DMS79 treated with DMSO at 0.1 percent for 48 hours (cell line): ENCODE data around the gene FRMD3.

ENCODE experiments used
- DNase-seq: peaks from one replicate; lab custom pipeline; 2025; lab: John Stamatoyannopoulos, UW

FRMD3 gene

GRCh38 chr9:83334320-83334719, 203.9 kb downstream of the FRMD3 start:
- DNase-seq: peak; percentile 49

GRCh38 chr9:83330207-83331196, 207.7 kb downstream of the FRMD3 start:
- no peak for DNase-seq

DNA sequence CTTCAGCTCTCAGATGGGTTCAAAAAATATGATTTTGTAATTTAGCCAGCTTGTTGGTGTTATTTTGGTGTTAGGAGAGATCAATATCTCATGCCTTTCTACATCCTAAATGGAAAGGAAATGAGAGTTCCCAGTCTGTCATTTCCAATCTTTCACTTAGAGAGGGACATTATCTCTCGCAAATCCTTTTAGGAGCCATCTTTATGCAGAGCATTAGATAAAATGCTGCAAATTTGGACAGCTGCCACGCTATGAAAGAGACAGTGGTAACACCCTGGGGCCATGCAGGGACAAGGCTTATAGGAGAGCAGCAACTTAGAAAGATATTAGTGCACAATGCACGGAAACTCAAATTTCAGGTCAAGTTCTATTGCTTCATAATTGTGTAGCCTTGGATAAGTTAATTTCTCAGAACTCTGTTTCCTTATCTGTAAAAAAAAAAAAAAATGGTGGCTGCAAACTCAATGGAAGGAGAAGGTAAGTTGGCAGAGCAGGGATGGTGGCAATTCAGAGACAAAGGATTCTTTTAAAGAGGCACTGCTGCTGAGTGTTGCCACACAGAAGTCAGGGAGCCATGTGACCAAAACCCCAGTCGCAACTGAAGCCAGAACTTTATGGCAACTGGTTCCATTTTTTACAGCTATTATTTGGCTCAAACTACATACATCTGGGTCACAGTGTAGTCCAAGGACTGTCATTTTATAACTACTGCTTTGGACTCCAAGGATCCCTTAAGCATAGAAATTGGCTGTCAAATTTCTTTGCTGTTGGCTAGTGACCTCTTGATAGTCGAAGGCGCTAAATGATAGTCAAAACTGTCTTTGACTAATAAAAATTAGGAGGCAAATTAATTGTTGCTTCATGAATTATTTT, 210.2 kb downstream of the FRMD3 start:
- no peak for DNase-seq

DNA sequence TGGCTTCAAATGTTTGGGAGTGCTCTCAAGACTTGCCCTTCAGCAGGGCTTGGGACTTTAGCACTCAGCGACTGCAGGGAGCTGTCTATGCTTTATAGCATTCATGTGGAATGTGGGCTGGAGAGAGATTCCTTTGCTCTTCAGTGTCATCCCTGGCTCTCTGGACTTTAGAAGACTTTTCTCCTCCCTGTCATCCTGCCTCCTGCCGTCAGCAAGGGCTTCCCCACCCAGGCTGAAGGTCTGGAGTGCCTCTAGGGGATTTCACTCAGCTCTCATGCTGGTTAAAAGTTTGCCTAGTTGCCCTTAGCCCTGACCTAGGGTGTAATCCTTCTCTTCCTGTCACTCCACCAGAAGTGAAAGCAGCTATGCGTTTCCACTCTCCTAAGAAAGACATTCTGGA, 210.9 kb downstream of the FRMD3 start:
- DNase-seq: no peak

DNA sequence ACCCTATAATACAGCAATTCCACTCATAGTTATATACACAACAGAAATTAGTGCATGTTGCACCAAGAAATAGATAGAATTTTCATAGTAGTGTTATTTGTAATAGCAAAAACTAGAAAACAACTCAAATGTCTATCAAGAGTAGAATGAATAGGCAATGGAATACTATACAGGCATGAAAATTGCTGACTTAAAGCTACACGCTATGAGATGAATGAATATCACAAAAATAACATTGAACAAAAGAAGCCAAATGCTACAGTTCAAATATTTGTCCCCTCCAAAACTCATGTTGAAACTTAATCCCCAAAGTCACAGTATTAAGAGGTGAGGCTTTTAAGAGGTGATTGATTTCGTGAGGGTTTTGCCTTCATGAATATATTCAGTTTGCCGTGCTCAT, 215.1 kb downstream of the FRMD3 start:
- DNase-seq: no peak

- DNase-seq: no peak
These were observed 215.8 kb downstream of the FRMD3 start for GRCh38 chr9:83322438-83322837.

DNA sequence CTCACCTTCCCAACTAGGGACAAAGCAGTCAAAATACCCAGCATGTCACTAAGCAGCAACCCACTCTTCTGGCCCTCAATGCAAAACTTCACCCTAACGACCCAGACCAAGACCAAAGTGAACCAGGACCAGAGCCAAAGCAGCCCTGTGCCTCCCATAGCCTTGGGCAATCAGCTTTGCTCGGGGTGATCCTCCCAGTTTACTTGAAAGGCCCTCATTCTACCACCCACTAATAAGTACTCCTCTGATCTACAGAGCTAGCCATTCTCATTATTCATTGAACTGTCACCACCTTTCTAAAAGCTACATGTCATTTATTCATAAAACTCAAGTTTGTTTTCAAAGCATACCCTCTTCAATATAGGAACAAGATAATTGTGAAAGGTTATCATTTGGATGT, 221.0 kb downstream of the FRMD3 start:
- no peak for DNase-seq

- DNase-seq: no peak
These were observed 222.6 kb downstream of the FRMD3 start for GRCh38 chr9:83315649-83316048.

DNA sequence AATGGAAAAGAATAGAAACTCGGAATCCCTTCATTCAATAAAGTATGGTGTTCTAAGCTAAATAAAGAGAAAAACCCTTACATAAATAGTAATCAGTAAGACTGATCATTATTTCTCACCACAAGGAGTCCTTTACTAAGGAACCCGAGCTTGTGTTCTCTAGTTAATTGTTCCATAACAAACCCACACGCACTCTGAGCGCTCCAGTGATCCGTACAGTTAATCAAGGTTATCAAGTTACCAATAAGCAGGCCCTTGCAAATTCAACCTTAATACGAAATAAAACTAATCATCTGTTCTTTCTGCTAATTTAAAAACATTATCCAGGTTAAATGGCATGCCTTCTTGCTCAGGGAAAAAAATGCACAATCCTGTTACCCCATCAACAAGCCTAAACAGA, 224.4 kb downstream of the FRMD3 start:
- DNase-seq: no peak

DNA sequence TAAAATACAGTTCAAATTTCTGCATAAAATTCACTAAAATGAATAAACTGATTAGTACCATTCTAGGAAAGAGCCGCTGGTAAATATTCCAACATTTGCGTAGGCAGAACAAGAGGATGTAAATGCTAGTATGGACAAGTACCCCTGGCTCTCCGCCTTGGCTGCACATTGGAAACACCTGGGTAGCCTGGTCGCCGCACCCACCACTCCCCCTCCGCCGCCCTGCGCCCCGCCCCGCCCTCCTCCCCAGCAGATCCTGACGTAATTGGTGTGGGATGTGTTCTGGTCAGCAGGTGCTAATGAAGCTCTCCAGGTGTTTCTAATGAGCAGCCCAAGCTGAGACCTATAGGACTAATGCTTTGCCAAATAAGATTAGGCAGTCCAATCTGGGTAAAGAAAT, 225.7 kb downstream of the FRMD3 start:
- DNase-seq: no peak

DNA sequence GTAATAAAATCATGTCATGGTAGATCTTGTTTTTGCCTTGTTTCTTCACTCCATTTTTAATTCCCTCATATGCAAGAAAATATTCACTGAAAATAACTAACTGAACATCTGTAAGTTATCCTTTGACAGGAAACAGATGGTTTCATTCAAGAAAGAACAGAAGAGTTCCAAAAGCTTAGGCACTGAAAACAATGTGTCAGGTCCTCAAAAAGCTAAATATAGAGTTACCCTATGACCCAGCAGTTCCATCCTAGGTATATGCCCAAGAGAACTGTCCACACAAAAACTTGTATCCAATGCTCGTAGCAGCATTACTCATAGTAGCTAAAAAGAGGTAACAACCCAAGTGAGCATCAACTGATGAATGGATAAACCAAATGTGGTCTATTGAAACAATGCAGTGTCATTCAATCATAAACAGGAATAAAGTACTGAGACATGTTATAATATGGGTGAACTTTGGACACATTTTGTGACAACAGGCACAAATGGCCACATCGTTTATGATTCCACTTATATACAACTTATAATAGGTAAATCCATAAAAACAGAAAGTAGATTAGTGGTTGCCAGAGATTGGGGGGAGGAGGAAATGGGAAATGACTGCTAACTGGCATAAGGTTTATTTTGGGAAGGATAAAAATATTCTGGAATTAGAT, 231.0 kb downstream of the FRMD3 start:
- no peak for DNase-seq

DNA sequence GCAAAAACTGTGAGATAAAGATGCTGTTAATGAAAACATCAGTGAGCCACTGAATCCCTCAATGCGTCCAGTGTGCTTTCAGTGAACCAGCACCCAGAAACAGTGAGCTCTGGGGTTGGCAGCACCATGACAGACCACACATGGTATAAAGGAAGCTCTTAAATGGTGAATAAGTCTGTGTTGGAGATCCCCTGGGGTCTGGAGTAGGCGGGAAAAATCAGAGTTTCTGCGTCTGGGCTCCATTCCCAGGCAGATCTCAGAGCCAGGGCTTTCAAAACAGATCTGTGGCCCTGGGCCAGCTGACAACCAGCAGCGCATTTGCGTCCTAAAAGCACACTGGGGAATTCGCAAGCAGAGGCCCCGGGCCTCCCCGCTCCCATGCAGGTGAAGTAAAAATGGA, 233.5 kb downstream of the FRMD3 start:
- peak; percentile 77 for DNase-seq

DNA sequence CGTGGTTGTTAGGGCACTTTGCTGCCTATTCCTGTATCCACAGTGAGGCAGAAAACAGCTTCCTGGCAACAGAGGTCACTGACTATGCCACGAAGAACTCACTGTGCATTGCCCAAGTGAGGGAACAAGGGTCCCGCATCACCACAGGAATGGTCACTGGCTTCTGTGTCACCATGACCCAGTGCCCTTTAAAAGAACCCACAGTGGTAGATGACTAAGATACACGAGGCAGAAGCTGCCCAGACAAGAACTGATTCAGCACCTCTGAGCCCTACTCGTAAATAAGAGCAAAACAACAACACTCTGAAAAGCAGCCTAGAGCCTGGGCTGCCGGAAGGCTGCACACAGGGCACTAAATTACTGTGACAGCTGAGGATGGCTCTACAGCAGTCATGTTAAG, 238.6 kb downstream of the FRMD3 start:
- DNase-seq: no peak

DNA sequence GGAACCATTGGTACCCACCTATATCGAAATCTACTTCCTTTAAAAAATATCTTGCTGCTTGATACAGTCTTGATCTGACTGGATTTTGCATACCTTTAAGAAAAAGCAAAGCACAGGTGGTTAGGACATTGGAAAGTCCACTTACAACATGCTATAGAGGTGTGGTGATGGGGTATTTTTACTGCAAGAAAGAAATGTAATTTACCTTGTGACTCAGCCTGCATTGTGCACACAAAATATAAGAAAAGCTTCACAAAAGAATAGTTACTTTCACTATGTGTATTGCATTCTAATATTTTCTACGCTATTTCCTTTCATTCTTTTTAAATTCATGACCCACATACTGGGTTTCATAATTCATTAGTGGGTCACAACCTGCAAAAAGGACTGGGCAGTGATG, 239.1 kb downstream of the FRMD3 start:
- no peak for DNase-seq

DNA sequence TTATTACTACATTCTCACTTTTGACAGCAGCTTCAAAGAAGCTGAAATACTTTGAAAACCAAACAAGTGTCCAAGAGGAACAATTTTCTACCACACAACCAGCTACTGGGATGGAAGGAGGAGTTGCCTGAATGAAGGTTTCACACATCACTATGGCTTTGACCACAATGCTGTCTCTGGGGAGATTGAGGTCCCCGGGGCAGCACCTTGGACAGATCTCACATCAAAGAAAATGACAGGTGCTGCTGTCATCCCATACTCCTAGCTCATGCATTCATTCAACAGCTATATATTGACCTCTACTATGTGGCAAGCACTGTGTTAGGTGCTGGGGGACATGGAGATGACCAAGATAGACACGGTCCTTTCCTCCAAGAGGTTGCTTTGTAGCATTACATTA, 242.1 kb downstream of the FRMD3 start:
- no peak for DNase-seq

GRCh38 chr9:83294816-83295215, 243.4 kb downstream of the FRMD3 start:
- no peak for DNase-seq

DNA sequence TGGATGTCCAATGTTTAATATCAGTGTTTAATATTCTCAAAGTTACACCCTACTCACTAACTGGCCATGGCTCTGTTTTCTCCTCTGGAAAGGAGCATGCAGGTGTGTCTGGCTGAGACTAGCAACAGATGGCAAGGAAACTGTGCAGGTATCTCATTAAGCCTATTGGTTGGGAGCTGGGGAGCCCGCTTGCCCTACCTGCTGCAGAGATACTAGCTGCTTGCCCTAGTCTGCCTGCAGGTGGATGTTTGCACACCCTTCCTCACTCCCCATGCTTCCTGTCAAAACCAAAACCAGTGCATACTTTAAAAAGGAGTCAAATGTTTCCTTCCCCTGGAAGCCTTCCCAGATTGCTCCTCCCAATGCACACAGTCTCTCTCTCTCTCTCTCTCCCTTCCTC, 247.0 kb downstream of the FRMD3 start:
- DNase-seq: no peak

- no peak for DNase-seq
These were observed 247.5 kb downstream of the FRMD3 start for GRCh38 chr9:83290692-83291091.

- DNase-seq: no peak
These were observed 251.2 kb downstream of the FRMD3 start for GRCh38 chr9:83287021-83287420.

DNA sequence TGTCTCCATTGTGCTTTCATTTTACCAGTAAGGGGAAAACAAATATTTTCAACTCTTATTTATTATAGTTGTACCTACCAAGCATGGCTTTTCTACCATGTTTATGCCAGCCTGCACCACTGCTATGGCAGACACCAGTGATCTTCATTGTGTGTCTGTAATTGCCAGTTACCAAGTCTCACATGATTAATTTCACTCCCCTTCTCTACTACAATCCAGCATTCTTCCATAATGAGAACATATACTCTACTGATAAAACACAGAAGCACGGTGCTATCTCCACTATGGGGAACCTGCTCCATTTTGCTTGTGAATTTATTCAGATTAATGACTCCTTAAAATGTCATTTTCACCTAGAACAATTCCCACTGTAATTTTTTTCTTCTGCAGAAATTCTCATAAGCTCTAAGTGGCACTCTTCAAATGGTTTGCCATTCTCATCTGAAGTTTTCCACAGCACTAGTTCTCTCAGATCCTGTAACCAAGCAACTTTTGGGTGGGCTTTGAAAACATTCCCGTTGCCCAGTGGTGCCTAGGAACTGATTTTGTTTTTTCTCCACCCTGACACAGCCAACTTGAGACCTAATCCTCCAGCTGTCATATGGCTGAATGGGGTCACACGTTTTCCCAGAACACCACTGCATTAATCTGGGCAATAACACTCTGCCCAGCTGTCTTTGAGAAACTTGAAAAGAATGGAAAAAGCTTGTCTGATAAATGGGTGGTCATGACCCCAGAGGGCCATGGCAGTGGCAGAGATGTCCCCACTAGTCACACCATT, 252.6 kb downstream of the FRMD3 start:
- no peak for DNase-seq

GRCh38 chr9:83284746-83285145, 253.5 kb downstream of the FRMD3 start:
- no peak for DNase-seq

GRCh38 chr9:83283528-83283927, 254.7 kb downstream of the FRMD3 start:
- DNase-seq: no peak
